Mesothelial cell of epicardium (in vitro differentiated cells): Measurements from ENCODE around the gene CAMP. TPM values are rescaled to one million over a fixed set of nuclear protein-coding genes. Genes with fewer than 3 reads are reported as not detected.

Source experiments
- DNase-seq, 2 experiments: peaks; one replicate each; pipeline ENCODE4 v3.0.0; 2021; ENCODE audit warnings: low spot score in 2 of 2; ENCODE audit not compliant: unreplicated experiment in 2 of 2
- H3K27ac Mint-ChIP-seq: 2 replicates; pipeline ENCODE4 v1.8.0; 2021; ENCODE audit warnings: mixed read lengths
- H3K27me3 Mint-ChIP-seq: 2 replicates; pipeline ENCODE4 v1.8.0; 2021; ENCODE audit warnings: low read depth, mixed read lengths
- H3K36me3 Mint-ChIP-seq: 2 replicates; pipeline ENCODE4 v1.8.0; 2021; ENCODE audit warnings: mixed read lengths
- H3K4me1 Mint-ChIP-seq: 2 replicates; pipeline ENCODE4 v1.8.0; 2021; ENCODE audit warnings: mixed read lengths
- H3K4me3 Mint-ChIP-seq: 2 replicates; pipeline ENCODE4 v1.8.0; 2021; ENCODE audit warnings: mild to moderate bottlenecking, moderate library complexity, mixed read lengths
- H3K9me3 Mint-ChIP-seq: 2 replicates; pipeline ENCODE4 v1.8.0; 2021; ENCODE audit warnings: mixed read lengths
- total RNA-seq: library from RNA; stranded (reverse); gene quantifications from 3 replicates; pipeline ENCODE4 v1.2.1, GENCODE V29; 2021
- TF ChIP-seq, protein P1 (sequence below): fragments of 200-600 bp; sonication (generic); IDR thresholded peaks from one replicate; pipeline ENCODE4 v1.5.0; 2021; ENCODE audit warnings: antibody characterized with exemption; ENCODE audit not compliant: unreplicated experiment

The CAMP gene
- total RNA-seq, 1 donor from 2014 or later: not detected

- no peaks in the 10 kb centered on the region for H3K36me3 Mint-ChIP-seq
- DNase-seq: no peak
- no peak overlapping the region for H3K4me3 Mint-ChIP-seq
- peaks cover 13% of the 10 kb centered on the region for H3K4me1 Mint-ChIP-seq
- H3K9me3 Mint-ChIP-seq: no peaks in the 10 kb centered on the region
- TF ChIP-seq, protein P1, sequence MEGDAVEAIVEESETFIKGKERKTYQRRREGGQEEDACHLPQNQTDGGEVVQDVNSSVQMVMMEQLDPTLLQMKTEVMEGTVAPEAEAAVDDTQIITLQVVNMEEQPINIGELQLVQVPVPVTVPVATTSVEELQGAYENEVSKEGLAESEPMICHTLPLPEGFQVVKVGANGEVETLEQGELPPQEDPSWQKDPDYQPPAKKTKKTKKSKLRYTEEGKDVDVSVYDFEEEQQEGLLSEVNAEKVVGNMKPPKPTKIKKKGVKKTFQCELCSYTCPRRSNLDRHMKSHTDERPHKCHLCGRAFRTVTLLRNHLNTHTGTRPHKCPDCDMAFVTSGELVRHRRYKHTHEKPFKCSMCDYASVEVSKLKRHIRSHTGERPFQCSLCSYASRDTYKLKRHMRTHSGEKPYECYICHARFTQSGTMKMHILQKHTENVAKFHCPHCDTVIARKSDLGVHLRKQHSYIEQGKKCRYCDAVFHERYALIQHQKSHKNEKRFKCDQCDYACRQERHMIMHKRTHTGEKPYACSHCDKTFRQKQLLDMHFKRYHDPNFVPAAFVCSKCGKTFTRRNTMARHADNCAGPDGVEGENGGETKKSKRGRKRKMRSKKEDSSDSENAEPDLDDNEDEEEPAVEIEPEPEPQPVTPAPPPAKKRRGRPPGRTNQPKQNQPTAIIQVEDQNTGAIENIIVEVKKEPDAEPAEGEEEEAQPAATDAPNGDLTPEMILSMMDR: no peak
- H3K27me3 Mint-ChIP-seq: peaks cover 1% of the 10 kb centered on the region
- peak overlapping the region; percentile 94 for H3K27ac Mint-ChIP-seq
These were observed 34.0 kb upstream of the CAMP start for GRCh38 chr3:48189321-48189720.

DNA sequence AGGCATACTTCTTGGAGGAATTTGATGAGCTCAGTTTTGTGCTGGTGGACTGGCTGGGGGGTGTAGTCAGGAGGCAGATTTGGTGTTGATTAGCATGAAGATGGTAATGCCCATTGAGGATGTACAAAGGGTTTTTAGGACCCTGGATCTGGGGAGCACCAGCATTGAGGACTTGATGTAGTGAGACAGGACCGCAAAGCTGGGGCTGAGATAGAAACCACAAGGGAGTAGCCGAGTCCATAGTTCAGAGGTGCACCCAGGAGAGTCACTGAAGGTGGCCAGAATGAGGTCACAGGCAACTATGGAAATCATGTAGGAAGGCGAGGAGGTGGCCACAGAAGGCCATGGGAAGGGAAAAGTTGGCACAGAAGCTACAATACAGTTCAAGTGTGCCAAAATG, 32.4 kb upstream of the CAMP start:
- no peak for DNase-seq
- Mint-ChIP-seq H3K27ac (no peak overlapping the region), H3K36me3 (no peaks in the 10 kb centered on the region), H3K4me3 (no peak overlapping the region), H3K4me1 (peaks cover 12% of the 10 kb centered on the region), H3K27me3 (peaks cover 2% of the 10 kb centered on the region), H3K9me3 (no peaks in the 10 kb centered on the region)
- TF ChIP-seq, protein P1: no peak

DNA sequence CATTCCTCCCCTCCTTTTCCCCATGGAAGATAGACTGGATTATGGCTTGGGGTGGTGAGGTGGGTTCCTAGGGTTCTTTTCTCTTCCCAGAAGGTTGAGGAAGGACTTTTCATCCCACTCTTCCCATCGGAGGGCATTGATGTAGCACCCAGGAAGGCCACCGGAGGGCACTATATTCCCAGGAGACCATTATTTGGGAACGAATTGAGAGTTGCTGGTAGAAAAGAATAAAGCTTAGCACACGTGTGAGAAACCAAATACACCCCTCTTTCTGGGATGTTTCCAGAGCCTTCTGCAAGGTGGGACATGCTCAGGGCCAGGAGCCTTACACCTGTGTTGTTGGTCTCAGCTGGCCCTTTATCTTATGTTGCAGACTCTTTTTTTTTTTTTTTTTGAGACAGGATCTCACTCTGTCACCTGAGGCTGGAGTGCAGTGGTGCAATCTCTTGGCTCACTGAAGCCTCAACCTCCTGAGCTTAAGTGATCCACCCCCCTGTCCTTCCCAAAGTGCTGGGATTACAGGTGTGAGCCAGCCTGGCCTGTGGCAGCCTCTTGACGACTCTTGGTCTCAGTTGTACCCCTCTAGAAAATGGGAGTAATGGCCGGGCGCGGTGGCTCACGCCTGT, 28.7 kb upstream of the CAMP start:
- H3K4me1 Mint-ChIP-seq: no peaks in the 10 kb centered on the region
- H3K9me3 Mint-ChIP-seq: no peaks in the 10 kb centered on the region
- no peaks in the 10 kb centered on the region for H3K36me3 Mint-ChIP-seq
- peak; percentile 39 to 78 for DNase-seq
- H3K27me3 Mint-ChIP-seq: peaks cover 2% of the 10 kb centered on the region
- H3K4me3 Mint-ChIP-seq: no peak overlapping the region
- H3K27ac Mint-ChIP-seq: no peak overlapping the region
- TF ChIP-seq, protein P1: peak; percentile 67

GRCh38 chr3:48196611-48197010, 26.7 kb upstream of the CAMP start:
- H3K4me3 Mint-ChIP-seq: no peak overlapping the region
- no peaks in the 10 kb centered on the region for H3K4me1 Mint-ChIP-seq

DNA sequence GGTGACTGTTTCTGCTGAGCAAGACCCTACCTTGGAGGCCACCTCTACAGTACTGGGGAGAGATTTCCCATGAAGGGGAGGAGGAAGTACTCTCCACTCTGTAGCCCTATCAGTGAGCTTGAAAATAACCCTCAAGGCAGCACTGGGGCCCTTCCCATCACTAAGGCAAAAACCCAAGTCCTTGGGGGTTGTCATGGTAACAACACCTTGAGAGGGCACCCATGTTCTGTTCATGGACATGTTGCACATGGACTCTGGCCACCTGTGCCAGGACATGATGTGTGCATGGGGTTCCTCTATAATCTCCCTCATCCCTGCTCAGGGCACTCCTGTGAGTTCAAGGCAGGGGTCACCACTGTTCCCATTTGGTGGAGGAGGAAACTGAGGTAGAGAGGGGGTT, 24.2 kb upstream of the CAMP start:
- TF ChIP-seq, protein P1: no peak
- Mint-ChIP-seq H3K27ac (no peak overlapping the region), H3K36me3 (no peaks in the 10 kb centered on the region), H3K4me1 (no peaks in the 10 kb centered on the region), H3K9me3 (no peaks in the 10 kb centered on the region), H3K27me3 (peaks cover 2% of the 10 kb centered on the region), H3K4me3 (no peak overlapping the region)
- no peak for DNase-seq

More at GRCh38 chr3:48196611-48197010, 26.7 kb upstream of the CAMP start:
- Mint-ChIP-seq H3K9me3 (no peaks in the 10 kb centered on the region), H3K27me3 (peaks cover 2% of the 10 kb centered on the region), H3K27ac (no peak overlapping the region), H3K36me3 (no peaks in the 10 kb centered on the region)
- TF ChIP-seq, protein P1: no peak
- no peak for DNase-seq

DNA sequence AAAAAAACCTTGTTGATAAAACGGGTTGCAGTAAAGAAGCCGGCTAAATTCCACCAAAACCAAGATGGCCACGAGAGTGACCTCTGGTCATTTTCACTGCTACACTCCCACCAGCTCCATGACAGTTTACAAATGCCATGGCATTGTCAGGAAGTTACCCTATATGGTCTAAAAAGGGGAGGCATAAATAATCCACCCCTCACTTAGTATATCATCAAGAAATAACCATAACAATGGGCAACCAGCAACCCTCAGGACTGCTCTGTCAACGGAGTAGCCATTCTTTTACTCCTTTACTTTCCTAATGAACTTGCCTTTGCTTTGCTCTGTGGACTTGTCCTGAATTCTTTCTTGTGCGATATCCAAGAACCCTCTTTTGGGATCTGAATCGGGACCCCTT, 20.7 kb upstream of the CAMP start:
- no peaks in the 10 kb centered on the region for H3K4me1 Mint-ChIP-seq
- TF ChIP-seq, protein P1: no peak
- H3K27ac Mint-ChIP-seq: no peak overlapping the region
- H3K4me3 Mint-ChIP-seq: no peak overlapping the region
- DNase-seq: no peak
- no peaks in the 10 kb centered on the region for H3K27me3 Mint-ChIP-seq
- no peaks in the 10 kb centered on the region for H3K9me3 Mint-ChIP-seq
- H3K36me3 Mint-ChIP-seq: no peaks in the 10 kb centered on the region
